Measurements from ENCODE around the gene ETFB. TPM values are rescaled to one million over a fixed set of nuclear protein-coding genes. Genes with fewer than 3 reads are reported as not detected.

The ETFB gene
- total RNA-seq, 1 donor from 2014 or later, result 36.9 TPM

- Histone ChIP-seq H3K36me3 (ENCODE audit: control insufficient read depth, insufficient read depth, low read length) (no peaks in the 10 kb centered on the region), H3K27me3 (ENCODE audit: control insufficient read depth, insufficient read depth, low read length) (peaks cover 14% of the 10 kb centered on the region), H3K4me3 (ENCODE audit: low read depth, low read length) (no peak overlapping the region)
- TF ChIP-seq CTCF (IDR thresholded peaks at IDR 0.05; ENCODE audit: insufficient read depth, low read length, poor library complexity, severe bottlenecking), result no peak
- no peak for DNase-seq (ENCODE audit: low read depth)
Observed at GRCh38 chr19:51337861-51338562, 28.2 kb downstream of the ETFB start.

GRCh38 chr19:51337141-51337860 lies 28.9 kb downstream of the ETFB start:
- no peak for DNase-seq (ENCODE audit: low read depth)
- Histone ChIP-seq H3K27me3 (ENCODE audit: control insufficient read depth, insufficient read depth, low read length) (peaks cover 14% of the 10 kb centered on the region), H3K4me3 (ENCODE audit: low read depth, low read length) (no peak overlapping the region), H3K36me3 (ENCODE audit: control insufficient read depth, insufficient read depth, low read length) (no peaks in the 10 kb centered on the region)
- TF ChIP-seq CTCF (IDR thresholded peaks at IDR 0.05; ENCODE audit: insufficient read depth, low read length, poor library complexity, severe bottlenecking), result no peak

GRCh38 chr19:51333836-51334460 lies 32.2 kb downstream of the ETFB start:
- no peak for DNase-seq (ENCODE audit: low read depth)
- Histone ChIP-seq H3K27me3 (ENCODE audit: control insufficient read depth, insufficient read depth, low read length) (no peaks in the 10 kb centered on the region), H3K36me3 (ENCODE audit: control insufficient read depth, insufficient read depth, low read length) (no peaks in the 10 kb centered on the region), H3K4me3 (ENCODE audit: low read depth, low read length) (no peak overlapping the region)
- TF ChIP-seq CTCF (IDR thresholded peaks at IDR 0.05; ENCODE audit: insufficient read depth, low read length, poor library complexity, severe bottlenecking), result no peak

- Histone ChIP-seq H3K27me3 (ENCODE audit: control insufficient read depth, insufficient read depth, low read length) (peaks cover 15% of the 10 kb centered on the region), H3K36me3 (ENCODE audit: control insufficient read depth, insufficient read depth, low read length) (no peaks in the 10 kb centered on the region), H3K4me3 (ENCODE audit: low read depth, low read length) (no peak overlapping the region)
- no peak for DNase-seq (ENCODE audit: low read depth)
- no peak for TF ChIP-seq CTCF (IDR thresholded peaks at IDR 0.05; ENCODE audit: insufficient read depth, low read length, poor library complexity, severe bottlenecking)
Observed at GRCh38 chr19:51331716-51332115, 34.5 kb downstream of the ETFB start.

GRCh38 chr19:51331193-51331592 lies 35.0 kb downstream of the ETFB start:
- DNase-seq (ENCODE audit: low read depth), result no peak
- TF ChIP-seq CTCF (IDR thresholded peaks at IDR 0.05; ENCODE audit: insufficient read depth, low read length, poor library complexity, severe bottlenecking), result no peak
- H3K36me3 ChIP-seq (ENCODE audit: control insufficient read depth, insufficient read depth, low read length), result no peaks in the 10 kb centered on the region
- H3K4me3 ChIP-seq (ENCODE audit: low read depth, low read length), result no peak overlapping the region
- peaks cover 17% of the 10 kb centered on the region for H3K27me3 ChIP-seq (ENCODE audit: control insufficient read depth, insufficient read depth, low read length)
